Neural progenitor cell (in vitro differentiated cells): Measurements from ENCODE around the gene DCUN1D4.

Experiments used
- EZH2 ChIP-seq: fragments of 200-600 bp; sonication (generic); IDR thresholded peaks from 2 replicates; pipeline ENCODE4 v1.6.1; 2017; ENCODE audit warnings: antibody characterized with exemption, mild to moderate bottlenecking, moderate library complexity
- EZH2phosphoT487 ChIP-seq: fragments of 200-600 bp; sonication (generic); IDR thresholded peaks from 2 replicates; pipeline ENCODE4 v1.6.1; 2017; ENCODE audit warnings: antibody characterized with exemption
- TF ChIP-seq, protein P1 (sequence below): fragments of 200-600 bp; sonication (generic); IDR thresholded peaks from 2 replicates; pipeline ENCODE4 v1.5.1; 2017; ENCODE audit warnings: antibody characterized with exemption, mild to moderate bottlenecking

DNA sequence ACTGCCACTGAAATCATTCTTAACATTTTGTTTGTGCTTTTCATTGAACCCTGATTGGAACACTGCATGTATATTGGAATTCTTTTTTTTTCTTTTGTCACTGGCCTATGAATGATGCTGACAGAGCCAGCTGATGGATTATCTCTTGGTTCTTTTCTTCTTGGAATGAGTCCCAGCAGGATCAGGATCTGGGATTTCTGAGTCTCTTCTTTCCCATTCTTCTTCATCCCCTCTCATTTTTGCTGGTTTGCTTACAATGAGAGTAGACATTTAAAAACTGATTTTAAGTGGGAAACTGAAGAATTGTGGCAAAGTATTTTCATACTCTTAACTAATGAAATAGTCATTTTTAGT is 9.0 kb downstream of the DCUN1D4 start:
- TF ChIP-seq, protein P1, sequence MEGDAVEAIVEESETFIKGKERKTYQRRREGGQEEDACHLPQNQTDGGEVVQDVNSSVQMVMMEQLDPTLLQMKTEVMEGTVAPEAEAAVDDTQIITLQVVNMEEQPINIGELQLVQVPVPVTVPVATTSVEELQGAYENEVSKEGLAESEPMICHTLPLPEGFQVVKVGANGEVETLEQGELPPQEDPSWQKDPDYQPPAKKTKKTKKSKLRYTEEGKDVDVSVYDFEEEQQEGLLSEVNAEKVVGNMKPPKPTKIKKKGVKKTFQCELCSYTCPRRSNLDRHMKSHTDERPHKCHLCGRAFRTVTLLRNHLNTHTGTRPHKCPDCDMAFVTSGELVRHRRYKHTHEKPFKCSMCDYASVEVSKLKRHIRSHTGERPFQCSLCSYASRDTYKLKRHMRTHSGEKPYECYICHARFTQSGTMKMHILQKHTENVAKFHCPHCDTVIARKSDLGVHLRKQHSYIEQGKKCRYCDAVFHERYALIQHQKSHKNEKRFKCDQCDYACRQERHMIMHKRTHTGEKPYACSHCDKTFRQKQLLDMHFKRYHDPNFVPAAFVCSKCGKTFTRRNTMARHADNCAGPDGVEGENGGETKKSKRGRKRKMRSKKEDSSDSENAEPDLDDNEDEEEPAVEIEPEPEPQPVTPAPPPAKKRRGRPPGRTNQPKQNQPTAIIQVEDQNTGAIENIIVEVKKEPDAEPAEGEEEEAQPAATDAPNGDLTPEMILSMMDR, result no peak
- TF ChIP-seq EZH2 (no peak), EZH2phosphoT487 (no peak)
